ENCODE results near the gene EAF1.
"Not testable (repeated sequence)": the region's sequence is repeated elsewhere in the genome, so short reads cannot be mapped to it uniquely, and the experiment has no call there.

Gene EAF1

DNA sequence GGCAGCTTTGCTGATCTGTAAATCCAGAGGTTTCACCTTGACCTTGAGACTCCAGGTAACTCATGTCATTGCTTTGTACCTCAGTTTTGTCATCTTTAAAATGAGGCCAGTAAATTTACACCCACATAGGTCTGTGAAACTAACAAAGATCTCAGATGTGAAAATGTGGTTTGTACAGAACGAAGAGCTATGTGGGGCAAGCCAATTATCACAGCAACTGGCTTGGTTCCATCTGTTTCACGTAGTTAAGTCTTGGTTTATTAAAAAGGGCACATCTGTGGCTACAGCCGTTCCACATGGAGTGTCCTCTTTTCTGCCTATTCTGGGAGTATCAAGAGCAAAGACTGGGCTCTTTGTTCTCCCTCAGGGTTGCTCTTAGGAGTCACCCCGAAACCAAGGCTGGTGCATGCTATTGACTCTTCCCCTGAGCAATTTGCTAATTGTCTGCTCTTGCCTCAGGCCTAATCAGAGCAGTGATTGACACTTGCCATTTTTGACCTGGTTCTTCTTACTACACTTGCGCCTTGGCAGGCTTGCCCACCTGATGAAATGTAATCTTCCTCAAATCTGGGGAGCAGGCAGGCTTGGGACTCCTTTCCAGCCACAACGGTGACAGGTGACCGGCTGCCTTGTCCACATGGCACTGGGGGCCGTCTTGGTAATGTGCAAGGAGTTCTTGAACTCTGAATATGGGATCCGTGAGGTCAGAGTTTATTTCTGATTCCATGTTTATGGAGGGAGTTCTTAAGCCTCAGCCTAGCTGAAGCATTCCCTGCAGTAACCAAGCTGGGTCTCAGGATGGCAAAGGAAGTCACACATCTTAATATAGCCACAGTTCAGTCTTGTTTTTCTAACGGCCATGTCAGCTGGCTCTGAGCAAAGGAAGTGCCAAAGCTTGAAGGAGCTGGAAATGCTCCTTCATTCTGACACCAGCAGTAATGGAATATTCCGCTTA lies 40.1 kb downstream of the EAF1 start:
- H3K9me3 ChIP-seq (ENCODE audit: control insufficient read depth, insufficient read depth, low read depth, low read length), result no peaks in the 10 kb centered on the region
- no peaks in the 10 kb centered on the region for H3K27me3 ChIP-seq (ENCODE audit: control insufficient read depth, insufficient read depth, low read length)
- H3K9ac ChIP-seq (ENCODE audit: low read length), result no peak overlapping the region
- no peak overlapping the region for H3K4me3 ChIP-seq (ENCODE audit: low read depth, low read length)
- H3K27ac ChIP-seq (ENCODE audit: low read depth, low read length), result no peak overlapping the region
- H3K36me3 ChIP-seq (ENCODE audit: control insufficient read depth, insufficient read depth, low read length), result no peaks in the 10 kb centered on the region
- H3K4me1 ChIP-seq (ENCODE audit: control insufficient read depth, insufficient read depth, low read length), result no peaks in the 10 kb centered on the region

DNA sequence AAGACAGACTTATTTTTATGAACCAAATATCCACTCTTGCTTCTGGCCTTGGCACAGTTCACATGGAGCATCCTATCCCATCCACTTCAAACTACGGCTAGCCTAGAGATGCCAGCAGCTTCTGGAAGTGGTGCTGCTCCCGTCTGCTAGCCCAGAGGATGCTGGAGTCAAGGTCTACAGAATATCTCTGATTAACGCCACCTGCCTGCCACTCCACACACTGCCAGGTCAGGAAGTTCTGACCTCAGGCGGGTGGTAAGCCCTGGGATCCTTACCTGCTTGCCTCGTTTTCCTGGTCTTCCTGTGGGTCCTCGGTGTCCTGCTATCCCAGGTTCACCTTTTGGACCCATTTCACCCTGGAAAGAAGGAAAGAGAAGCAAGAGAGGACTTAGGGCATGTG lies 42.9 kb downstream of the EAF1 start:
- no peaks in the 10 kb centered on the region for H3K36me3 ChIP-seq (ENCODE audit: control insufficient read depth, insufficient read depth, low read length)
- no peaks in the 10 kb centered on the region for H3K9me3 ChIP-seq (ENCODE audit: control insufficient read depth, insufficient read depth, low read depth, low read length)
- H3K4me1 ChIP-seq (ENCODE audit: control insufficient read depth, insufficient read depth, low read length), result no peaks in the 10 kb centered on the region; the same call in 1 of the 2 replicates
- H3K9ac ChIP-seq (ENCODE audit: low read length), result no peak overlapping the region
- no peak overlapping the region for H3K27ac ChIP-seq (ENCODE audit: low read depth, low read length)
- no peaks in the 10 kb centered on the region for H3K27me3 ChIP-seq (ENCODE audit: control insufficient read depth, insufficient read depth, low read length)
- H3K4me3 ChIP-seq (ENCODE audit: low read depth, low read length), result no peak overlapping the region

DNA sequence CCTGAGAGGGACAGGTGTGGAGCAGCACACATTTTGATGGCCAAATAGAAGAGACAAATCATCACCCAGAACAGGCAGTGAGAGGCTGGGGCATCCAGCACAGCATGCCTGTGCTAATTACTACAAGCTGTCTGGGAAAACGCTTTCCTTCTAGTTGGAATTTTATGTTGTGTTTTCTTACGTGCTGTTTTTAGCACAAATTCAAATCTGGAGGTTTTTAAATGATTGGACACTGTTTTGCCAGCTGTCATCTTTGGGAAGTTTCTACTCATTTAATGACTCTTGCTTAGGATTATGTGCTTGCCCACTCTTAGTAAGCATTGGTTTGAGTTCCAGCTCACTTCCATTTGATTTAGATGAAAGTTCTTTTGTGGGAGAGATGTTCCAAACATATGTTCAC lies 43.5 kb downstream of the EAF1 start:
- Histone ChIP-seq H3K4me1 (ENCODE audit: control insufficient read depth, insufficient read depth, low read length) (no peaks in the 10 kb centered on the region; the same call in 1 of the 2 replicates), H3K4me3 (ENCODE audit: low read depth, low read length) (no peak overlapping the region), H3K27me3 (ENCODE audit: control insufficient read depth, insufficient read depth, low read length) (no peaks in the 10 kb centered on the region), H3K9ac (ENCODE audit: low read length) (no peak overlapping the region), H3K9me3 (ENCODE audit: control insufficient read depth, insufficient read depth, low read depth, low read length) (no peaks in the 10 kb centered on the region), H3K36me3 (ENCODE audit: control insufficient read depth, insufficient read depth, low read length) (no peaks in the 10 kb centered on the region), H3K27ac (ENCODE audit: low read depth, low read length) (no peak overlapping the region)

DNA sequence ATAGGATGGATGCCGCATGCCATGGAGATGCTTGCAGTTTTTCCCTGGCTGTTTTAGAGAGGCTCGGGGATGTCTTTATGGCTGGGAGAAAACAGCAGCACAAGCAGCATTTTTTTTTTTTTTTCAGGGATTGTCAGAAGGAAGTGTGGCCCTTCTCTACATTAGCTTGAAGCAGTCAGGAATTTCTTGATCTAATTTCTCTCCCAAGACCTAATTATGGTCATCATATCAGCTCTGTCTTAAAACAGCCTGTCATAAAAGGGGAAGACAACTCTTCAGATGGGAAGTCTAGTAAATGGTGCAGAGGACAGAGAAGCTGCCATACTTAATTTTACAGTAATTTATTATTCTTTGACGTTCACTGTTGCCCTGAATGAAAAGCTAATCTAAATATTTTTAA lies 44.5 kb downstream of the EAF1 start:
- Histone ChIP-seq H3K4me1 (ENCODE audit: control insufficient read depth, insufficient read depth, low read length) (no peaks in the 10 kb centered on the region; the same call in 1 of the 2 replicates), H3K27me3 (ENCODE audit: control insufficient read depth, insufficient read depth, low read length) (no peaks in the 10 kb centered on the region), H3K9me3 (ENCODE audit: control insufficient read depth, insufficient read depth, low read depth, low read length) (no peaks in the 10 kb centered on the region), H3K9ac (ENCODE audit: low read length) (no peak overlapping the region), H3K4me3 (ENCODE audit: low read depth, low read length) (no peak overlapping the region), H3K36me3 (ENCODE audit: control insufficient read depth, insufficient read depth, low read length) (no peaks in the 10 kb centered on the region), H3K27ac (ENCODE audit: low read depth, low read length) (no peak overlapping the region)

DNA sequence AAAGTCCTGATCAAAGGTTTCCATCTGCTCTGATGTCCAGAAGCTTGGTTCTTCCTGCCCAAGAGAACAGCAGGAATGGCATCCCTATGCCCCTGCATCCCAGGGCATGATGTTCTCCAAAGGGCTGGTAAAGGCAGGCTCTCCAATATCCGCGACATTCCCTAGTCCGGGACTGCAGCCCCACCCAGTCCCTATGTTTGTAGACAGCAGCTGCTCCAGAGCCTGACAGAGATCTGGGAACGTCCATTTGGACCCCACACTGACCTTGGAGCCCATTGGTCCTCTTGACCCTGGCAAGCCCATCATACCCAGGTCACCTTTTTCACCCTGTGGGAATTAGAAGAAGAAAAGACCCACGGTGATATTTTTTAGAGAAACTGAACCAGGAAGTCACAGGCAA lies 47.8 kb downstream of the EAF1 start:
- H3K4me1 ChIP-seq (ENCODE audit: control insufficient read depth, insufficient read depth, low read length), result no peaks in the 10 kb centered on the region; the same call in 1 of the 2 replicates
- H3K9ac ChIP-seq (ENCODE audit: low read length), result no peak overlapping the region
- H3K4me3 ChIP-seq (ENCODE audit: low read depth, low read length), result no peak overlapping the region
- H3K27me3 ChIP-seq (ENCODE audit: control insufficient read depth, insufficient read depth, low read length), result no peaks in the 10 kb centered on the region
- no peaks in the 10 kb centered on the region for H3K9me3 ChIP-seq (ENCODE audit: control insufficient read depth, insufficient read depth, low read depth, low read length)
- no peaks in the 10 kb centered on the region for H3K36me3 ChIP-seq (ENCODE audit: control insufficient read depth, insufficient read depth, low read length)
- H3K27ac ChIP-seq (ENCODE audit: low read depth, low read length), result no peak overlapping the region

DNA sequence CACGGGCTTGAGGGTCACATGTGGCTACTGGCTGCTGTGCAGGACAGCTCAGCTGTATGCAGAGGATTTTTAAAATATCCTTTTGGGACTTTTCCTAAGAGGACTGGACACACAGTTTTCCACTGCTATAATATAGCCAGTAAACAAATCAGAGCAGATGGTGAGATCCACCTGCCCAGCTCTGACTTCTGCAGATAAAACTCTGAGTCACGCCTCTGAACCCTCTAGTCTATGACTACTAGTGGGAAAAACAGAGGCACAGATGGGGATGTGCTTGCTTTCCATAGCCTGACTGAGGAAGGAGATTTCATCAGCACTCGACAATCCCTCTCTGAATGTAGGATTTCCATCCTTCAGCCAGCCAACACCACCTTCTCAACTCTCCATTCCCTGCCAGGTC lies 49.0 kb downstream of the EAF1 start:
- H3K4me3 ChIP-seq (ENCODE audit: low read depth, low read length), result no peak overlapping the region
- no peaks in the 10 kb centered on the region; the same call in 1 of the 2 replicates for H3K4me1 ChIP-seq (ENCODE audit: control insufficient read depth, insufficient read depth, low read length)
- H3K36me3 ChIP-seq (ENCODE audit: control insufficient read depth, insufficient read depth, low read length), result no peaks in the 10 kb centered on the region
- H3K9me3 ChIP-seq (ENCODE audit: control insufficient read depth, insufficient read depth, low read depth, low read length), result no peaks in the 10 kb centered on the region
- H3K9ac ChIP-seq (ENCODE audit: low read length), result no peak overlapping the region
- H3K27ac ChIP-seq (ENCODE audit: low read depth, low read length), result no peak overlapping the region
- no peaks in the 10 kb centered on the region for H3K27me3 ChIP-seq (ENCODE audit: control insufficient read depth, insufficient read depth, low read length)

DNA sequence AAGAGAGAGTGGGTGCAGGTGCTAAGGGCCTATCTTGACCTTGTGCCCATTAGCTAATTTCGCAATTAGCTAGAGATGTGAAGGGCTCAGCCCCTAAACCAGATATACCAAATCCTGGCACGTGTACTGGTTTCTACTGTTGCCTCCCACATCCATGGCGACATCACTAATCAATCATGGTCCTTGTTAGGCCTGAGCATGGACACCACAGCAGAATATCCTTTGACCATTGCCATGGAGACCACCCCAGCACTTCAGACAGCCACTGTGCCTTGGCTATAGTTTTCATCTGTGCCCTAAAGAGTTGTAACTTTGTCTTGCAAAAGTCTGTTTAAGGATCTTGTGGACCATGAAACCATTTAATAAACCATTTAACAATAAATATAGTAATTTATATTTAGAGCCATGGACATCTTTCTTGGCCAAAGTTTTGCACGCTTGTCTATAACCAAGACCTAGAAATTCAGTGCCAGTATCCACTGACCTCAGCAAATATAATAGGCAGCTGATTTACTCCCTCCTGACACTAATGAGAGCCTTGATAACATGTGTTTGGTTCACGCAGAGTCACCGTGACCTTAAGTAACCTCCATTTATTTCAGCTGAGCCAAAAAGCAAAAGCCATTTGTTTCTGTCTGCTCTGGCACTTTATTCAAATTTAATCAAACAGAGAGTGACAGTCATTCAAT lies 50.7 kb downstream of the EAF1 start:
- H3K36me3 ChIP-seq (ENCODE audit: control insufficient read depth, insufficient read depth, low read length), result no peaks in the 10 kb centered on the region
- H3K27me3 ChIP-seq (ENCODE audit: control insufficient read depth, insufficient read depth, low read length), result no peaks in the 10 kb centered on the region
- no peaks in the 10 kb centered on the region for H3K9me3 ChIP-seq (ENCODE audit: control insufficient read depth, insufficient read depth, low read depth, low read length)
- no peak overlapping the region for H3K27ac ChIP-seq (ENCODE audit: low read depth, low read length)
- H3K4me1 ChIP-seq (ENCODE audit: control insufficient read depth, insufficient read depth, low read length), result no peaks in the 10 kb centered on the region; the same call in 1 of the 2 replicates
- H3K9ac ChIP-seq (ENCODE audit: low read length), result no peak overlapping the region
- no peak overlapping the region for H3K4me3 ChIP-seq (ENCODE audit: low read depth, low read length)

DNA sequence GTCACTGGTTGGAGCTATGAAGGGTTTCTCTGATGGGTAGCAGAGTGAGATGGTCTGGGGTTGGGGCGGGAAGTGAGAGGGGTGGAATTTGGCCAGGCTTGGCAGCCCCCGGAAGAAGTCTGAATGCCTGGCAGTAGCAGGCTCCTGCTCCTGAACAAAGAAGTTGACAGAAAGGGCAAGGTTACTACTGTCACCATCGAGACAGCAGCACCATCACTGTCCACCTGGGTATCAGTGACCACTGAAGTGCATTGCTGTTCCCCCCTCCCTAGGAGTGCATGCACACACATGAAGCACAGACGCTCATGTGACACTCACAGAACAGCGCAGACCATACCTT lies 51.2 kb downstream of the EAF1 start:
- no peaks in the 10 kb centered on the region for H3K9me3 ChIP-seq (ENCODE audit: control insufficient read depth, insufficient read depth, low read depth, low read length)
- no peak overlapping the region for H3K9ac ChIP-seq (ENCODE audit: low read length)
- H3K27ac ChIP-seq (ENCODE audit: low read depth, low read length), result no peak overlapping the region
- H3K4me1 ChIP-seq (ENCODE audit: control insufficient read depth, insufficient read depth, low read length), result no peaks in the 10 kb centered on the region; the same call in 1 of the 2 replicates
- H3K4me3 ChIP-seq (ENCODE audit: low read depth, low read length), result no peak overlapping the region
- H3K36me3 ChIP-seq (ENCODE audit: control insufficient read depth, insufficient read depth, low read length), result no peaks in the 10 kb centered on the region
- H3K27me3 ChIP-seq (ENCODE audit: control insufficient read depth, insufficient read depth, low read length), result no peaks in the 10 kb centered on the region

DNA sequence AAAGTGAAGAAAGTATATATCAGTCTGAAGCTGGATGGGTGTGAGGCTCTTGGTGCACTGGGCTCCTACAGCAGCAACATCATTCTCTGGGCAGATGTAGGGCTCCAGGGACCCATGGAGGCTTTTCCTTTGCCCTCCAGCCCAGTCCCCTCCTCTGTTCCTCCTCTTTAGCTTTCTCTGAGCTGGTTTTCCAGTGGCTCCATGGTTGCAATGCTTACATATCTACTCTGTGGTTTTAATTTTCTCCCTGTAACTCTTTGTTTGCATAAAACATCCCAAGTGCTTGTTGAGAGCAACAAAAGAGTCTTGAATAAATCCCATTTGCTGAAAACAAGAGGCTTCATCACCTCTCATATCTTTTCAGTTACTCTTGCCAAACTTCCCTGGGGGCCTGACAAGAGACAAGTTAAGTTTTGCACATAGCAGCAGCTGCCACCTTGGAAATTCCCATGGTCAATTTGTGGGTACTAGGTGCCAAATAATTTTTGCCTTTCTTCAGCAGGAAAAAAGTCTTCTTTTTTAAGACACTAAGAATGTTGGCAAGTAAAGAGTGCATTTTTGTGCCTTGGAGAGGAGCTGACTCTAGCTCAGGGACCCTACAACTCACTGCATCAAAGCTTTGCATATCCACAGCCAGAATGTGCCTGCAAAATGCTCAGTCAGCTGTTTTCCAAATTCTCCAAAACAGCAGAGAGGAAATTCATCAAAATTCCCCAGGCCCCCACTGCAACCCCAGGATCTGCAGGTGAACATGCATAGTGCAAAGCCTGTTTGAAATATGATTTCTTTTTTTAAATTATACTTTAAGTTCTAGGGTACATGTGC lies 52.2 kb downstream of the EAF1 start:
- H3K36me3 ChIP-seq (ENCODE audit: control insufficient read depth, insufficient read depth, low read length), result no peaks in the 10 kb centered on the region
- no peaks in the 10 kb centered on the region for H3K27me3 ChIP-seq (ENCODE audit: control insufficient read depth, insufficient read depth, low read length)
- no peak overlapping the region for H3K4me3 ChIP-seq (ENCODE audit: low read depth, low read length)
- no peaks in the 10 kb centered on the region for H3K4me1 ChIP-seq (ENCODE audit: control insufficient read depth, insufficient read depth, low read length)
- H3K9me3 ChIP-seq (ENCODE audit: control insufficient read depth, insufficient read depth, low read depth, low read length), result no peaks in the 10 kb centered on the region
- H3K27ac ChIP-seq (ENCODE audit: low read depth, low read length), result no peak overlapping the region
- H3K9ac ChIP-seq (ENCODE audit: low read length), result no peak overlapping the region

DNA sequence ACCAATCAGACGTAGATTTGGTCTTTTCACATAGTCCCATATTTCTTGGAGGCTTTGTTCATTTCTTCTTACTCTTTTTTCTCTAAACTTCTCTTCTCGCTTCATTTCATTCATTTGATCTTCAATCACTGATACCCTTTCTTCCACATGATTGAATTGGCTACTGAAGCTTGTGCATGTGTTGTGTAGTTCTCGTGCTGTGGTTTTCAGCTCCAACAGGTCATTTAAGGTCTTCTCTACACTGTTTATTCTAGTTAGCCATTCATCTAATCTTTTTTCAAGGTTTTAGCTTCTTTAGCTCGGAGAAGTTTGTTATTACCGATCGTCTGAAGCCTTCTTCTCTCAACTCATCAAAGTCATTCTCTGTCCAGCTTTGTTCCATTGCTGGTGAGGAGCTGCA lies 57.2 kb downstream of the EAF1 start:
- not testable (repeated sequence) for H3K4me1 ChIP-seq (ENCODE audit: control insufficient read depth, insufficient read depth, low read length); H3K9ac ChIP-seq (ENCODE audit: low read length); H3K36me3 ChIP-seq (ENCODE audit: control insufficient read depth, insufficient read depth, low read length); H3K27me3 ChIP-seq (ENCODE audit: control insufficient read depth, insufficient read depth, low read length); H3K27ac ChIP-seq (ENCODE audit: low read depth, low read length); H3K9me3 ChIP-seq (ENCODE audit: control insufficient read depth, insufficient read depth, low read depth, low read length); H3K4me3 ChIP-seq (ENCODE audit: low read depth, low read length)

All from HUES6 (cell line).